HepG2 (cell line): ENCODE measurements around the gene ADRM1. TPM values are rescaled to one million over a fixed set of nuclear protein-coding genes. Genes with fewer than 3 reads are reported as not detected.

ENCODE experiments used
- ARID4A ChIP-seq: sonication (generic); formaldehyde crosslinking; IDR thresholded peaks from 2 replicates; pipeline ENCODE4 v1.5.0; 2020; ENCODE audit warnings: mild to moderate bottlenecking, missing genetic modification reagents, borderline replicate concordance
- BATF2 ChIP-seq: sonication (generic); formaldehyde crosslinking; IDR thresholded peaks from 2 replicates; pipeline ENCODE4 v1.8.0; 2022; ENCODE audit warnings: mild to moderate bottlenecking, missing genetic modification reagents, moderate library complexity
- BORCS8-MEF2B ChIP-seq: sonication (generic); formaldehyde crosslinking; IDR thresholded peaks from 2 replicates; pipeline ENCODE4 v1.8.0; 2022; ENCODE audit warnings: mild to moderate bottlenecking, missing genetic modification reagents
- CEBPB ChIP-seq: IDR thresholded peaks from 2 replicates; pipeline ENCODE4 v1.6.1; 2011; ENCODE audit warnings: low read depth, low read length, improper control_type of control experiment, borderline replicate concordance
- ELK4 ChIP-seq: sonication (generic); formaldehyde crosslinking; IDR thresholded peaks from 2 replicates; pipeline ENCODE4 v1.9.0; 2021; ENCODE audit warnings: missing genetic modification reagents, borderline replicate concordance
- ESRRA ChIP-seq: sonication (generic); formaldehyde crosslinking; IDR thresholded peaks from 2 replicates; pipeline ENCODE4 v1.5.1; 2020; ENCODE audit warnings: mild to moderate bottlenecking, low read depth, missing genetic modification reagents
- KLF15 ChIP-seq: sonication (generic); formaldehyde crosslinking; IDR thresholded peaks from 2 replicates; pipeline ENCODE4 v1.8.1; 2023; ENCODE audit warnings: borderline replicate concordance, mild to moderate bottlenecking, inconsistent platforms, missing genetic modification reagents, mixed read lengths
- MEIS2 ChIP-seq: sonication (generic); formaldehyde crosslinking; IDR thresholded peaks from 2 replicates; pipeline ENCODE4 v1.9.0; 2021; ENCODE audit warnings: mild to moderate bottlenecking, missing genetic modification reagents
- PHF20 ChIP-seq: sonication (generic); formaldehyde crosslinking; IDR thresholded peaks from 2 replicates; pipeline ENCODE4 v1.5.0; 2020; ENCODE audit warnings: mild to moderate bottlenecking, missing genetic modification reagents
- PRMT3 ChIP-seq: sonication (generic); formaldehyde crosslinking; IDR thresholded peaks from 2 replicates; pipeline ENCODE4 v1.8.1; 2022; ENCODE audit warnings: low read depth, mild to moderate bottlenecking, moderate library complexity, missing genetic modification reagents, borderline replicate concordance
- PRPF4 ChIP-seq: fragments of 200-400 bp; formaldehyde crosslinking; IDR thresholded peaks from 2 replicates; pipeline ENCODE4 v1.6.1; 2016; ENCODE audit warnings: low read length, low read depth; ENCODE audit not compliant: poor library complexity, severe bottlenecking
- PTBP1 ChIP-seq: fragments of 200-400 bp; formaldehyde crosslinking; IDR thresholded peaks from 2 replicates; pipeline ENCODE4 v1.6.1; 2018; ENCODE audit warnings: low read length, low read depth; ENCODE audit not compliant: poor library complexity, severe bottlenecking
- SAP130 ChIP-seq: IDR thresholded peaks from 2 replicates; pipeline ENCODE4 v1.6.1; 2016; ENCODE audit warnings: low read depth
- TAF15 ChIP-seq: fragments of 200-400 bp; formaldehyde crosslinking; IDR thresholded peaks from one replicate; pipeline ENCODE4 v1.6.1; 2018; ENCODE audit warnings: mild to moderate bottlenecking, low read depth, low read length; ENCODE audit not compliant: poor library complexity, severe bottlenecking
- TBX3 ChIP-seq: fragments of 450-650 bp; IDR thresholded peaks from 2 replicates; pipeline ENCODE4 v1.6.1; 2017; ENCODE audit warnings: antibody characterized with exemption, mild to moderate bottlenecking, inconsistent platforms, borderline replicate concordance
- TCF7L2 ChIP-seq: IDR thresholded peaks from 2 replicates; pipeline ENCODE4 v1.6.1; 2011; ENCODE audit warnings: mild to moderate bottlenecking, low read depth, low read length, moderate library complexity
- TOPORS ChIP-seq: sonication (generic); formaldehyde crosslinking; IDR thresholded peaks from 2 replicates; pipeline ENCODE4 v1.8.0; 2023; ENCODE audit warnings: mild to moderate bottlenecking, missing genetic modification reagents
- ZNF234 ChIP-seq: sonication (generic); formaldehyde crosslinking; conservative IDR thresholded peaks from 2 replicates; pipeline ENCODE4 v1.5.1; 2020; ENCODE audit warnings: mild to moderate bottlenecking, missing genetic modification reagents
- ZNF317 ChIP-seq: sonication (generic); formaldehyde crosslinking; IDR thresholded peaks from 2 replicates; pipeline ENCODE4 v1.5.0; 2020; ENCODE audit warnings: mild to moderate bottlenecking, missing genetic modification reagents
- ZNF331 ChIP-seq: sonication (generic); formaldehyde crosslinking; IDR thresholded peaks from 2 replicates; pipeline ENCODE4 v1.4.0; 2020; ENCODE audit warnings: missing genetic modification reagents
- ZNF552 ChIP-seq: sonication (generic); formaldehyde crosslinking; IDR thresholded peaks from 2 replicates; pipeline ENCODE4 v1.9.0; 2022; ENCODE audit warnings: missing genetic modification reagents, mild to moderate bottlenecking, borderline replicate concordance
- ZNF672 ChIP-seq: sonication (generic); formaldehyde crosslinking; IDR thresholded peaks from 2 replicates; pipeline ENCODE4 v1.8.1; 2022; ENCODE audit warnings: missing genetic modification reagents
- ZNF737 ChIP-seq: sonication (generic); formaldehyde crosslinking; IDR thresholded peaks from 2 replicates; pipeline ENCODE4 v1.5.0; 2020; ENCODE audit warnings: missing genetic modification reagents, mild to moderate bottlenecking, borderline replicate concordance
- ZSCAN21 ChIP-seq: sonication (generic); formaldehyde crosslinking; IDR thresholded peaks from 2 replicates; pipeline ENCODE4 v1.8.0; 2022; ENCODE audit warnings: mild to moderate bottlenecking, missing genetic modification reagents, moderate library complexity, borderline replicate concordance
- polyA plus RNA-seq, 8 experiments: library from polyadenylated mRNA; depleted of rRNA in 3 of 8; stranded (reverse) in 7 of 8; unstranded in 1 of 8; fragments of >200 nt; fragmentation: Illumina TruSeq in 4 of 8; extraction: Trizol in 4 of 8; gene quantifications; 2 replicates each; pipeline versions ENCODE4 v1.2.1 to v1.2.3, GENCODE V29; 2011 to 2016; ENCODE audit warnings: low read depth in 4 of 8, missing spikeins in 1 of 8, mixed read lengths in 1 of 8; ENCODE audit not compliant: insufficient read depth in 1 of 8
- total RNA-seq, 5 experiments: library from RNA; depleted of rRNA; stranded (reverse); fragments of >200 nt; fragmentation: Illumina TruSeq; extraction: Trizol; gene quantifications; 2 replicates each; pipeline ENCODE4 v1.2.3, GENCODE V29; 2016; ENCODE audit warnings: low read depth in 1 of 5

Gene ADRM1
- total and polyA plus RNA-seq, 2 of the 13 experiments (the other 11 are each of a cell fraction or from before 2014, with no cell fraction given), result 92.9 to 154 TPM

- TF ChIP-seq CEBPB (no peak), PRMT3 (CRISPR knock-in tag) (no peak; the same call in 1 of the 2 replicates), KLF15 (CRISPR knock-in tag) (peak; percentile 36; the same call in 1 of the 2 replicates), MEIS2 (CRISPR knock-in tag) (peak; percentile 60; the same call in 1 of the 2 replicates), TAF15 (peak; percentile 100), BATF2 (no peak), TOPORS (CRISPR knock-in tag) (peak; percentile 30; the same call in 1 of the 2 replicates), ESRRA (CRISPR knock-in tag) (no peak), ELK4 (CRISPR knock-in tag) (peak; percentile 89; the same call in 1 of the 2 replicates), PTBP1 (peak; percentile 98), TBX3 (peak; percentile 29; the same call in 1 of the 2 replicates), PRPF4 (no peak), ZNF737 (CRISPR knock-in tag) (no peak), ZNF234 (CRISPR knock-in tag) (0 out of 2 replicates have a peak, but pooled peaks have one; percentile 6), SAP130 (CRISPR knock-in tag) (peak; percentile 97), TCF7L2 (no peak), ZNF331 (CRISPR knock-in tag) (peak; percentile 82), ZNF317 (CRISPR knock-in tag) (no peak), ARID4A (CRISPR knock-in tag) (peak; percentile 69), BORCS8-MEF2B (CRISPR knock-in tag) (no peak), ZSCAN21 (CRISPR knock-in tag) (0 out of 2 replicates have a peak, but pooled peaks have one; percentile 35), PHF20 (peak; percentile 89), ZNF552 (CRISPR knock-in tag) (0 out of 2 replicates have a peak, but pooled peaks have one; percentile 66), ZNF672 (CRISPR knock-in tag) (no peak)
Measured at GRCh38 chr20:62302341-62303061, at the start of gene ADRM1 (continued).
